WTC11 (cell line): ENCODE measurements around the gene SYNPO2.

Experiments
- CTCF ChIP-seq: fragments of 200-600 bp; IDR thresholded peaks from 2 replicates; pipeline ENCODE4 v1.8.0; 2022; ENCODE audit warnings: antibody characterized with exemption
- ETV6 ChIP-seq: sonication (generic); formaldehyde crosslinking; IDR thresholded peaks from 2 replicates; pipeline ENCODE4 v1.8.1; 2022; ENCODE audit warnings: mild to moderate bottlenecking, missing genetic modification reagents
- NR1H2 ChIP-seq: sonication (generic); formaldehyde crosslinking; IDR thresholded peaks from 2 replicates; pipeline ENCODE4 v1.9.0; 2021; ENCODE audit warnings: mild to moderate bottlenecking, moderate library complexity, missing genetic modification reagents
- ZNF281 ChIP-seq: sonication (generic); formaldehyde crosslinking; IDR thresholded peaks from 2 replicates; pipeline ENCODE4 v1.8.0; 2023; ENCODE audit warnings: mild to moderate bottlenecking, missing genetic modification reagents

GRCh38 chr4:118915468-118915867 lies 26.8 kb downstream of the SYNPO2 start:
- TF ChIP-seq CTCF = no peak
- no peak for TF ChIP-seq ZNF281 (CRISPR knock-in tag)
- TF ChIP-seq ETV6 (CRISPR knock-in tag) = no peak
- no peak for TF ChIP-seq NR1H2 (CRISPR knock-in tag)
